ENCODE data around the gene GPR3.

DNA sequence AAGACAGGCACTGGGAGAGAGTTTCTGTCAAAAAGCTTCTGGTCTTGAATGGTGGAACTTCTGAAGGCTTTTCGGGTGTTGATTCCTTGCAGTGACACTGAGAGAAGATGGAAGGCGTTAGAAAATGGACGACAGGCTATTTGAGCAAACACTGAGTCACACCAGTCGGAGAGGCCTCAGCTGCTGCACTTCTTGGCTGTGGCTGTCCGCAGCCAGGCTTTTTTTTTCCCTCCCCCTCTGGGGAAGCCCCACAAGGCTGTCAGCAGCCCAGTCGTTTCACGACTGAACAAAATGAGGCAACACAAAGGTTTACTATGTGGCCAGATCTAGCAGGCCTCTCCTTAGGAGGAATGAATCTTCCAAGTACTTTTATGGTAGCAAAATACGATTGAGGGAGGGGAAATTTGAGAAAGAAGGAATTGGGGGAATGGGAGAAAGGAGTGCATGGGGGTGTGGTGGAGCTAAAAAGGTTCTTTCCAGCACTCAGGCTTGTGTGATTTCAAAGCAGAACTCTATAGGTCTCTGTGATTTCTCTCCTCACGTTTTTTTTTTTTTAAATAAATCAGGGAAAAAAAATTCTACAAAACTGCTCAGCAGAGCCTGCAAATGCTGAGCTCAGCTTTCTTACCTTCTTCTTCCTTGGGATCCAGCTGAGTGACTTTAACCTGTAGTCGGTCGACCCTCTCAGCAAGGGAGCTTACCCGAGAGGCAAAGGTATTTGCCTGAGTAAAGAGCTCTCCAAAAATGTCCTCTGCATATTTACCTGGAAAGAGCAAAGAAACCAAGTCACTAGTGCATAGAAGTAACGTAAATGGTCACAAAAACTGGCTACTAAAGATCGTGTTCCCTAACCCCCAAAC is 26.1 kb downstream of the GPR3 start:
- TF ChIP-seq CTCF (IDR thresholded peaks at IDR 0.05; ENCODE audit: insufficient read depth, low read depth, low read length) (no peak), EZH2 (IDR thresholded peaks at IDR 0.05; ENCODE audit: insufficient read depth, low read length) (no peak)
